NCI-H82 treated with DMSO at 0.1 percent for 48 hours (cell line): ENCODE results near the gene DHRS9.
"Not testable (repeated sequence)": the region's sequence is repeated elsewhere in the genome, so short reads cannot be mapped to it uniquely, and the experiment has no call there.

Source experiments
- DNase-seq: peaks from one replicate; lab custom pipeline; 2025; ENCODE audit not compliant: unreplicated experiment; lab: John Stamatoyannopoulos, UW

DHRS9 gene

DNA sequence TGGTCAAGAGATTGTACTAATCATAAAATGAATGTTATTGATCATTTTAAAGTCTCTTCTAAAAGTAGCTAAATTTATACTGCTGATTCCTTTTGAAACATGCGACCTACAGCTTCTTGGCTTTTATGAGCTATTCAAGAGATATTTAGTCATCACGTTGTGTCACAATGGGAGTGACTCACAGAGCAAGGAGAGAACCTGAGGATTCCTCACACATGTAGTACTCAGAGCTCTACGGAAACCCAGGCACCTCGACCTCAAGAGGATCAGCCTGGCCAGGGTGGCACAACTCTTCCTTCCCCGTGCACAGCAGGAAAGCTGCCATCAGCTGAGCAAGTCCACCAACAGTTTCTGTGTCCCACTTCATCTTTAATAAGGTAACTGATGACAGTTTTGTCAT, at the start of gene DHRS9:
Gene DHRS9, plus strand, starts transcription at position 223 of the 400 bp plus-strand sequence. CDS start 12,019 bp downstream, outside the sequence.
- DNase-seq = no peak

DNA sequence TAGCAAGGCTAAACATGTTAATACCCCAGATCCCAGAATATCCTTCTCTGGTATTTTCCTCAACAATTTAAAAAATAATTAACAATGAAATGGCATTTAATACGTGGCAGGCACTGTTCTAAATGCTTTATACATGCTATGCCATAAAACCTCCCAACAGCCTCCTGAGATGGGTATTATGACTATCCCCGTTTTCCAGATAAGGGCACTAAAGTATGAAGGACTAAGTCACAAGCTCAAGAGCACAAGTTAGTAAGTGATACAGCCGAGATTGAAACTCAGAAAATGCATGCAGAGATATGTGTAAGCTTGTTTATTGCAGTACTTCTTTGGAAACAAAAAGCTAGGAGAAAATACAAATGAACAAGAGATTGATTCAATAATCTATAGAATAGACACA, 46.2 kb upstream of the DHRS9 start:
- no peak for DNase-seq

DNA sequence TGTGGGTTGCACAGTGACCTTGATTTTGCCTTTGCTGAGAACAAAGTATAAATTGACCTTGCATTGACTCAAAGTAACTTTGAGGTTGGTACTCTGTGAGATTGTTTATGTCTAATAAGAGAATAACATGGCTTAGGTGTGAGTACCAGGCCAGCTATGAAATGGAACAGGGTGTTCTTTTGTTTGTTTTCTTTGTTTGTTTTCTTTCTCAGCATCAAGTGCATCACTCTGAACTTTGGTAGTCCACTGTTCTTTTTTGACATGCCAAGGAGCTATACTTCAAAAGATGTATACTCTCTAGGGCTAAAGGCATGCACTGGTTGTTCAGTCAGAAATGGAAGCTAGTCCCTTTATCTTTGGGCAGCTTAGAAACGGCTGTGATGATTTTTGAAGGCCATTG, 43.3 kb upstream of the DHRS9 start:
- DNase-seq = no peak

DNA sequence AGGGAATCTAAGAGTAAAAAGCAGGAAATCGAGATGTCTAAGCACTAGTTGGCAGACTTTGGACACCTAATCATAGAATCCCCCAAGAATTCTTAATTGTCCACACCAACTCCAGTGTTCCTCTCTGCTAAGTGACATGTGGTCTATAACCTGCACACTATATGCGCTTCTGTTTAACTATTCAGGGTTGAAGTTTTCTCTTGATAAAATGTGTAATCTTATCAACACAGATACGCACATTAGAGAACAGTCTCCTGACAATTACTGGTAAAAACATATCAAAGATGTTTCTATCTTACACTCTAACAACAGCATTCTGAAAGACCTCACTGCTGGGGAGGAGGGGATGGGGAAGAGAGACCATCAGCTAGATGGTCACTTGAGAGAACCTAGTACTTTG, 42.1 kb upstream of the DHRS9 start:
- DNase-seq = no peak

DNA sequence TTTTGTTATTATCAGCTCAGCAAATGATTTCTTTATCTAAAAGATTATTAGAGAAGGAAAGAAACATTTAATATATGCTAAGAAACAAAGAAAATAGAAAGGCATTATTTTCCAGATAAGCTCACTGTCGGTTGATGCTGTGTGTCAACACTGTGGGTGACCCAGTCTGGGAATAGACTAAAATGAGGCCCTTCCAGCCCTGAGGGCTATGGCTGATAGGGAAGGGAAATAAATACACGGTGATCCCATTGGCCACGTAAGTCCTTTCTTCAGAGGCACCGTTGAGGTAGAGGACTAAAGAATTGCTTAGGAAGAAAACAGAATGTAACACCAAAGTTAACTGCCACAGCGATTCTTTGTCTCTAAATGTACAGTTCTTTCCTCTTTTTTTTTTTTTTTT, 40.0 kb upstream of the DHRS9 start:
- no peak for DNase-seq

DNA sequence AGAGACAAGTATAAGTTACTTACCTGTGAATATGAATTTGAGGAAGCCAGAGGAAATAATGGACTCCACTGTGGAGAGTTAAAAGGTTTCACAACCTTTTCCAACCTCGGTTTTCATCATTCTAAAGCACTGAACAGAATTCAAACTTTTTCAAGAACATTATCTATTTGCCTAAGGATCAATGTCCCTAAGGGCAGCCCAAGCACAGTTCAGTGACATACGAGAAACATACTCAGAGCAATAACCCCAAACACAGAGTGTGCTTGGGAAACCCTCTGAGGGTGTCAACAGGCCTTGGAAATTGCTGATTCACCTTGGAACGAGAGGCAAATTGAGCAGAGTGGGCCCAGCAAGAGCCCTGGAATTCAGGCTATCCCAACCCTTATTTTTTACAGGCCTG, 38.2 kb upstream of the DHRS9 start, which contains the start of gene ABCB11:
Gene ABCB11, minus strand, starts transcription at position 123 of the 400 bp plus-strand sequence. CDS start 13,199 bp downstream, outside the sequence.
- DNase-seq = no peak

DNA sequence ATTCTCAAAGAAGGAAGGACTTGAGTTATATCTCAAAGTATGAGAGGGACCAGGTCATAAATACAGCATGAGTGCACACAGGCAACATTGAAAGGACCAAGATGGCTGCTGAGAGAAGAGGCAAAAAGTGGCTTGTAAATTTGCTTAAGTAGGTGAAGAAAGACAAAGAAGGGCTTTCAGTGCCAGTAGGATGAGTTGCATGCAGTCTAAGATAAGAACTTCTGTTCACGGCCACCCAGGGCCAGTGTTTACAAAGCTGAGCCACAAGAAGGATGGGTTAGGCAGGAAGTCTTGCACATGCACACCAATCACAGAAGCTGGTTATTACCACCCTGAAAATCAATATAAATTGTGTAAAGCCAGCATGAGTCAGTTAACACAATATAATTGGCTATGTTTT, 35.1 kb upstream of the DHRS9 start:
- no peak for DNase-seq

DNA sequence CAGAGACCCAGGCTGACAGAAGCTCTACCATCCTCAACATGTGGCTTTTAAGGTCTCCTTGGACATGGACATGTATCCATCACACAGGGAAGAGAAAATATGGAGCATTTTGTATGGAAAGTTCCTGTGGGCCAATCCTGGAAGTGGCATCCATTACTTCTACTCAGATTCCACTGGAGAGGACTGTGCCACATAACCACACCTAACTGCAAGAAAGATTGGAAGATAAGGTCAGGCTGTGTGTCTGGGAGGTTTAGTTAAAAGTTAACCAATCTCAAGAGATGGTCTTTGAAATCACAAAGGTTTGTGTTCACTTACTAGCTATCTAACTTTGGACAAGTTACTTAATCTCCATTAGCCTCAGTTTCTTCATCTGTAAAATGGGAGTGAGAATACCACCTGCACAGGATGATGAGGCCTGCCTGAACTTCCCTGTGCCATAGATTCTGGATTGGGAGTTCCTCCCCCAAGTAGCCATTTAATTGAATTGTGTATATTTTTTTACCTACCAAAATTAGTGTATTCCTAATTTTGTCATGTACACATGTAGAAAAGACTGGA, 34.3 kb upstream of the DHRS9 start:
- DNase-seq = no peak

DNA sequence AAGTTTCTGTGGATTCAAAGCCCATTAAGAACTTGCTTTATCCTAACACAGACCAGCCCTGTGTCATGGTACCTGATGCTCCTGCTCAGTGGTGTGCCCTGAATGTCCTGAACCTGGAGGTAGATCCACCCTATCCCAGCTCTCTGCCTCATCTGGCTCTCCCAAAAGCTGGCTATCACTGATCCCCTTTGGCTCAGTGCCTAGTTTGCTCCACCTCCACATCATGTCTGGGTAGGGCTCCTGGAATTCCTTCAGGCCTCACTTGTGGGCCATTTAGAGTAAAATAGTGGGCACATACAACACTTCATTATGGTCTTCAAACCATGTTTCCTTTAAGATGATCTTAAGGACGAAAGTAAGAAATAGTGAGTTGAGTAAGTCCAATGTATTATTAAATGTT, 33.5 kb upstream of the DHRS9 start:
- DNase-seq = no peak

DNA sequence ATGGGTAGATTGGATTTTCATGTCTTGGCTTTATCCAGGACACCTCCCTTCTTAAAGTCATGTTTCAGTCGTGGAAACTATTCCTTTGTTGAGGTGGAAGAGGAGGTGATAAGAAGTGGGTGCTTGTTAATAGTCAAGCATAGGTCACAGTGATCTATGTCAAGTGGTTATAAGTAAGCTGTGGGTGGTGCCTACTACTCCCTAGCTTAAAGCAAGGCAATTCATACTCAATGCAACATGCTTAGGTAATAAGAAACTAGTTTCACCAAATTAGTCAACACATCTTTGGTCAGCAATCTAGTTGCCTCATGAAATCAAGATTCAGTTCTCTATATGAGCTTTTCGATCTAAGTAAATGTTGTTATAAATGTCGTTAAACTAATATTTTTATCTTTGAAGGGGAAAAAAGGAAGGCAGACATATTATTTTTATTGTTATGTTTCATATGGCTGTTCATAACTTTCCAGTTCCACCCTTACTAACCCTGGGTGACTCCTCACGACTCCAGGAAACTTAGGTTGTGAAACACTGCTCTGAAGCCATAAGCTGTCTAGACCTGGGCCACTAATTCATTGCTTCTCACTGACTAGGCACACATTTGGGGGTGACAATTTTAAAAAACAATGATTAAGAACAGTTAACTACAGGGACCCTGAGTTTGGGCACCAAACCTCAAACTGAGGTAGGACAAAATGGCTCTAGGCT, 32.5 kb upstream of the DHRS9 start:
- DNase-seq = no peak

DNA sequence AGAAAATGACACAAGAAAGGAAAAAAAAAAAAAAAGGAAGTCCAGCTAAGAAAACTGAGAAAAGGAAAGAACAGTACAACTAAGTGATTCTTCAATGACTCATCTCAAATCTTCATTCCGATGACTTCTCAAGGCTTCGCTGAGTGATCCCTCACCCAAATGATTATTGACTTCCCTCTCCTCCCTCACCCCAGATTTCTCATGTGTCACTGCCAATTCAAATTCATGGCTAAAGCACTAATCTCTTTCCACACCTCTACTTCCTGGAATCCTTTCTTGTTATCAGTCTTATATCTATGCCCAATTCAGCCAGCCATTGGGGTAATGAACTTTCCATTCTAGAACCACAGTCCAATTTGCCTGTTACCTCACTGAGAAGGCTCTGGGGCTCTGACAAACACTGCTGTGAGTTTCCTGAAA, 31.0 kb upstream of the DHRS9 start:
- no peak for DNase-seq

DNA sequence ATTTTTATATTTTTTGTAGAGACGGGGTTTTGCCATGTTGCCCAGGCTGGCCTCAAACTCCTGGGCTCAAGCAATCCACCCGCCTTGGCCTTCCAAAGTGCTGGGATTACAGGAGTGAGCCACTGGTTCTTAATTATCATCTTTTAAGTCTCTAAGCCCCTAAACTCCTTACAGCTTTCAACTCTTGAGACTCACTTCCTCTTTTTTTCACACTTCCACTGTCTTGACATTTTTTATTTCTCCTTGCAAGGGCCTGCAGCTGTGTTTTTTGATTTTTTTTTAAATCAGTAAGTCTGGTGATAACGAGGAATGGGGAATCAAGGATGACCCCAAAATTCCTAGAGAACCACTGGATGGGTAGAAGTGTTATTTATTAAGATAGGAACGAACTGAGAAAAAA, 29.7 kb upstream of the DHRS9 start:
- DNase-seq = no peak

DNA sequence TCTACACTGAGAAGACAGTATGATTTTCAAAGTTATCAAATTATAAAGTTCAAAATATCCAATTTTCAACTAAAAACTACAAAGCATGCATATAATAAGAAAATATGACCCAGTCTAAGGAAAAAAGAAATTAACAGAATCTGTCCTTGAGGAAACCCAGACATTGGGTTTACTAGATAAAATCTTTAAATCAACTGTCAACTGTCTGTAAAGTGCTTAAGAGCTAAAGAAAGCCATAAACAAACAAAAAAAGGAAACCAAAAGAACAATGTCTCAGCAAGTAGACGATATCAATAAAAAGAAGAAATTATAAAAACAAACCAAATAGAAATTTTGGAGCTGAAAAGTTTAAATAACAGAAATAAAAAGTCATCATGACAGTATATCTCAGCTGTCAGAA, 27.8 kb upstream of the DHRS9 start:
- DNase-seq = no peak

DNA sequence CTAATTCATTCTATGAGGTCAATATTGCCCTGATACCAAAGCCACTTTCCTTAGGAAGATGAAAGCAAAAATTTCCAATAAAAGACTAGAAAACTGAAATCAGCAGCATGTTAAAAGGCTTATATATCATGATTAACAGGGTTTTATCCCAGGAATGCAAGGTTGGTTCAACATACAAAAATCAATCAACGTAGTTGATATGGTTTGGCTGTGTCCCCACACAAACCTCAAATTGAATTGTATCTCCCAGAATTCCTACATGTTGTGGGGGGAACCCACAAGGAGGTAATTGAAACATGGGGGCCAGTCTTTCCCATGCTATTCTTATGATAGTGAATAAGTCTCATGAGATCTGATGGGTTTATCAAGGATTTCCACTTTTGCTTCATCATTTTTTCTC, 26.5 kb upstream of the DHRS9 start:
- no peak for DNase-seq

DNA sequence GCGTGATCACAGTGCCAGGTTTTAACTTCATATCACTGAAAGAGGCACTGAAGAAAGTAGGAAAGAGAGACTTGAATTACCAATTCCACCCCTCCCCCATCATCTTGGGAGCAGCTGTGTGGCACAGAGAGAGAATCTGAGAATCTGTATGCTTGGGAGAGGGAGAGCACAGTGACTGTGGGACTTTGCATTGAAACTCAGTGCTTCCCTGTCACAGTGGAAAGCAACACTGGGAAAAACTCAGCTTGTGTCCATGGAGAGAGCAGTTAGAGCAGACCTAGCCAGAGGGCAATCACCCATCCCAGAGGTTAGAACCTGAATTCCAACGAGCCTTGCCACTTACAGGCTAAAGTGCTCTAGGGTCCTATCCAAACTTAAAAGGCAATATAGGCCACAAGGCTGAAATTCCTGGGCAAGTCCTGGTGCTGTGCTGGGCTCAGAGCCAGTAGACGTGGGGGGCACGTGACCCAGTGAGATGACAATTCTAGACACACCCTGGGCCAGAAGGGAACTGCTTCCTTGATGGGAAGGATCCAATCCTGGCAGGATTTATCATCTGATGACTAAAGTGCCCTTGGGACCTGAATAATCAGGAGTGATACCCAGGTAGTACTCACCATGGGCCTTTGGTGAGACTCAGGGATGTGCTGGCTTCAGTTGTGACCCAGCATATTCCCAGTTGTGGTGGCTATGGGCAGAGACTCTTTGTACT, 22.8 kb upstream of the DHRS9 start:
- no peak for DNase-seq

DNA sequence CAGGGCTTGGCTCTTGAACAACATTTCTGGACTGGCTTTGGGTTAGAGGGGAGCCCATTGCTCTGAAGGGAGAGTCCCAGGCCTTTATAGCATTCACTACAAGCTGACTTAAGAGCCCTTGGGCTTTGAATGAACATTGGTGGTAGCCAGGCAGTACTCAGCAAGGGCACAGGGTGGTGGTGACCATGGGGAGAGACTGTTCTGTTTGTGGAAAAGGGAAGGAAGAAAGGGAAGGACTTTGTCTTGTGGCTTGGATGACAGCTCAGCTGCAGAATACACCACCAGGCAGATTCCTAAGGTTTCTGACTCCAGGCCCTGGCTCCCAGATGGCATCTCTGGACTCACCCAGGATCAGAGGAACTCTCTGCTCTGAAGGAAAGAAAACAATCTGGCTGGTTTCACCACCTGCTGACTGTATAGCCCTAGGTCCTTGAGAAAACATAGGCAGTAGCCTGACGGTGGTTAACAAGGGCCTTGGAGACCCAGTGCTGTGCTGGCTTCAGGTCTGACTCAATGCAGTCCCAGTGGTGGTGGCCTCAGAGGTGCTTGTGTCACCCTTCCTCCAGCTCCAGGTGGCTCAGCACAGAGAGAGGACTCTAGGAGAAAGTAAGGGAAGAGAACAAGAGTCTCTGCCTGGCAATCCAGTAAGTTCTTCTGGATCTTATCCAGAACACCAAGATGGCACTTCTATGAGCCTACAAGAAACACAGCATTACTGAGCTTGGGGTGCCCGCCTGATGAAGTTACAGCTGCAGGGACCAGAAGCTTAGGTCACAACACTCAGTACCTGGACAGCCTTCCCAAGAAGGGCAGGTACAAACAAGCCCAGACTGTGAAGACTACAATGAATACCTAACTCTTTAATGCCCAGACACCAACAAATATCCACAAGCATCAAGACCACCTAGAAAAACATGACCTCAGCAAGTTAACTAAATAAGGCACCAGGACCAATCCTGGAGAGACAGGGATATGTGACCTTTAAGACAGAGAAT, 21.8 kb upstream of the DHRS9 start:
- no peak for DNase-seq

DNA sequence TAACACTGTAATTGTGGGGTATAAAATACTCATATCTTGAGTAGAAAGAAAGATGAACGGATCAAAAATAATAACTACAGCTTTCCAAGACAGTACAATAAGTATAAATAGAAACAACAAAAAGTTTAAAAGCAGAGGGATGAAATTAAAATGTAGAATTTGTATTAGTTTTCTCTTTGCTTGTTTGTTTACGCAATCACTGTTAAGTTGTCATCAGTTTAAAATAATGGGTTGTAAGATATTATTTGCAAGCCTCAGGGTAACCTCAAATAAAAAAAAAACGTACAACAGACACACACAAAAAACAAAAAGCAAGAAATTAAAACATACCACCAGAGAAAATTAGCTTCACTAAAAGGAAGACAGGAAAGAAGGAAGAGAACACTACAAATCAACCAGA, 20.2 kb upstream of the DHRS9 start:
- DNase-seq = no peak

DNA sequence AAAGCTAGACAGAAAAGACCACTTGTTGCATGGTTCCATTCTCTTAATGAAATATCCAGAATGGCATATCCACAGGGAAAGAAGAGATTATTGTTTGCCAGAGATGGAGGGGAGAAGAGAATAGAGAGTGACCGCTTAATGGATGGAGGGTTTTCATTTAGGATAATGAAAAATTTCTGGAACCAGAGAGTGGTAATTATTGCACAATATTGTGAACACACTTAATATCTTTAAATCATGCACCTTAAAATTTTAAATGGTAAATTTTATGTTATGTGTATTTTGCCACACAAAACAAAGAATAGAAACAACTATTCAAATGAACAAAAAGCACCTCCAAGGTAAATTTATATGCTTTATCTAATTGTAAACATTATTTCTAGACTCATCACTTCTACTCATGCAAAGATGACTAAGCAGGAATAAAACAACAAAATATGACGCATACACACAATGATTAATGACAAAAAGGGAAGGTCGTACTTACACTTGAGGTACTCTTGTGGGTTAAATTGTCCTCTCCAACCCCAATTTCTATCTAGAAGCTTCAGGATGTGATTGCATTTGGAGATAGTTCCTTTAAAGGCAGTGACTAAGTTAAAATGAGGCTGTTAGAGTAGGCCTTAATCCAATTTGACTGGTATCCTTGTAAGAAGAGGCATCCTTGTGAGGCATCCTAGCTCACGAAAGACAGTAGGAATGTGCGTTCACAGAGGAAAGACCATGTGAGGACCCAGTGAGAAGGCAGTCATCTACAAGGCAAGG, 18.7 kb upstream of the DHRS9 start:
- DNase-seq = no peak

DNA sequence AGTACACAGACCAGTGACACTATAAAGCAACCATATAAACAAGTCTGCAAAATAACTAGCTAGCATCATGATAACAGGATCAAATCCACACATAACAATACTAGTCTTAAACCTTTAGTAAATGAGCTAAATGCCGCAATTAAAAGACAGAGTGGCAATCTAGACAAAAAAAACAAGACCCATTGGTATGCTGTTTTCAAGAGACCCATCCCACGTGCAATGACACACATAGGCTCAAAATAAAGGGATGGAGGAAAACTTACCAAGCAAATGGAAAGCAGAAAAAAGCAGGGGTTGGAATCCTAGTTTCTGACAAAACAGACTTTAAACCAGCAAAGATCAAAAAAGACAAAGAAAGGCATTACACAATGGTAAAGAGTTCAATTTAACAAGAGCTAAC, 14.8 kb upstream of the DHRS9 start:
- DNase-seq = not testable (repeated sequence)

DNA sequence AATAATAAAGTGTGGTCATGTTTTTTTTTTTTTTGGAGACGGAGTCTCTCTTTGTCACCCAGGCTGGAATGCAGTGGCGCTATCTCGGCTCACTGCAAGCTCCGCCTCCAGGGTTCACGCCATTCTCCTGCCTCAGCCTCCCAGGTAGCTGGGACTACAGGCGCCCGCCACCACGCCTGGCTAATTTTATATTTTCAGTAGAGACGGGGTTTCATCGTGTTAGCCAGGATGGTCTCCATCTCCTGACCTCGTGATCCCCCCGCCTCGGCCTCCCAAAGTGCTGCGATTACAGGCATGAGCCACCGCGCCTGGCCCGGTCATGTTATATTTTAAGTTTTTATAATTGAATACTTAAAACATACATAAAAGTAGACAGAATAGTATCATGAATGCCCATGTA, 5.2 kb upstream of the DHRS9 start:
- DNase-seq = not testable (repeated sequence)
